Ammon's horn (tissue), 1 donor: ENCODE results near the gene POU6F2.
"Not testable (repeated sequence)": the region's sequence is repeated elsewhere in the genome, so short reads cannot be mapped to it uniquely, and the experiment has no call there.

Experiments used
- DNase-seq: peaks from one replicate; pipeline ENCODE4 v3.0.0-alpha.2; 2016; ENCODE audit warnings: low spot score

POU6F2 gene

GRCh38 chr7:39187130-39187529 lies 209.4 kb downstream of the POU6F2 start:
- no peak for DNase-seq

GRCh38 chr7:39192476-39192875 lies 214.8 kb downstream of the POU6F2 start:
- no peak for DNase-seq

GRCh38 chr7:39194388-39194787 lies 216.7 kb downstream of the POU6F2 start:
- not testable (repeated sequence) for DNase-seq

- no peak for DNase-seq
These were observed 218.3 kb downstream of the POU6F2 start for GRCh38 chr7:39195967-39196366.

- no peak for DNase-seq
These were observed 220.1 kb downstream of the POU6F2 start for GRCh38 chr7:39197831-39198230.

GRCh38 chr7:39198556-39198955 lies 220.8 kb downstream of the POU6F2 start:
- DNase-seq, result no peak

- no peak for DNase-seq
These were observed 221.3 kb downstream of the POU6F2 start for GRCh38 chr7:39199006-39199405.

- no peak for DNase-seq
These were observed 222.2 kb downstream of the POU6F2 start for GRCh38 chr7:39199951-39200350.

- no peak for DNase-seq
These were observed 224.3 kb downstream of the POU6F2 start for GRCh38 chr7:39202041-39202440.

- no peak for DNase-seq
These were observed 232.7 kb downstream of the POU6F2 start for GRCh38 chr7:39210362-39210761.

GRCh38 chr7:39211581-39211980 lies 233.9 kb downstream of the POU6F2 start:
- no peak for DNase-seq

GRCh38 chr7:39212876-39213275 lies 235.2 kb downstream of the POU6F2 start:
- DNase-seq, result no peak

- no peak for DNase-seq
These were observed 240.1 kb downstream of the POU6F2 start for GRCh38 chr7:39217783-39218182.

GRCh38 chr7:39219869-39220268 lies 242.2 kb downstream of the POU6F2 start:
- no peak for DNase-seq

GRCh38 chr7:39221901-39222300 lies 244.2 kb downstream of the POU6F2 start:
- no peak for DNase-seq

GRCh38 chr7:39228946-39229345 lies 251.2 kb downstream of the POU6F2 start:
- DNase-seq, result no peak

GRCh38 chr7:39233851-39234529 lies 256.3 kb downstream of the POU6F2 start:
- DNase-seq, result no peak

GRCh38 chr7:39238234-39238869 lies 260.6 kb downstream of the POU6F2 start:
- DNase-seq, result no peak

GRCh38 chr7:39240864-39241263 lies 263.2 kb downstream of the POU6F2 start:
- DNase-seq, result no peak

- no peak for DNase-seq
These were observed 269.9 kb downstream of the POU6F2 start for GRCh38 chr7:39247576-39247975.

GRCh38 chr7:39248041-39248691 lies 270.5 kb downstream of the POU6F2 start:
- DNase-seq, result no peak

- no peak for DNase-seq
These were observed 271.0 kb downstream of the POU6F2 start for GRCh38 chr7:39248692-39249090.

GRCh38 chr7:39249635-39250152 lies 272.0 kb downstream of the POU6F2 start:
- no peak for DNase-seq
